Measurements from ENCODE around the gene TWF2.

TWF2 gene

DNA sequence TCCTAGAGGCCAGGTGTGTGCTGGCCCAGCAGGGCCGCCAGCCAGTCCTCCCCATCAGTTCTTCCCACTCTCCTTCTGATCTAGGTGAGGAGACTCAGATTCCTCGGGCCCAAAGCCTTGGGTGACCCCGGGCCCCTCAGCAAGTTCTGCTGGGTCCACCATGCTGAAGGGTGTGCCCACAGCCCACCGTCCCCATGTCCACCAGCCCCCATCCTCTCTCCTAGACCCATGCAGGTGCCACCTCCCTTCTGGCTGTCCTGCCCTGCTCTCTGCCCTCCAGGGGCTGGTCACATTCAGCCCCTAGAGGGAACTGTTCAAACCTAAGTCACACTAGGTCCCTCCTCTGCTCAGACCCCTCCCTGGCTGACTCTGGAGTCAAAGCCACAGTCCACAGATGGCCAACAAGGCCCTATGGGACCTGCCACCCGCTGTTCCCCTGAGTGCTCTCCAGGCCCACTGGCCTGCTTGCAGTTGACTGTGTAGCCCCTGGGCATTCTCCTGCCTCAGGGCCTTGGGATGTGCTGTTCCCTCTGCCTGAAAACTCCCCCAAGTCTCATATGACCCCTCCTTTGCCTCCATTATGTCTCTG is 12.6 kb downstream of the TWF2 start:
- in situ Hi-C loops (cut with MboI; ENCODE audit: low sequenced_read_pairs) = loop anchor here (25.0 kb wide), 1 partner anchor 111 kb away; no protein-coding TSS in a partner anchor

DNA sequence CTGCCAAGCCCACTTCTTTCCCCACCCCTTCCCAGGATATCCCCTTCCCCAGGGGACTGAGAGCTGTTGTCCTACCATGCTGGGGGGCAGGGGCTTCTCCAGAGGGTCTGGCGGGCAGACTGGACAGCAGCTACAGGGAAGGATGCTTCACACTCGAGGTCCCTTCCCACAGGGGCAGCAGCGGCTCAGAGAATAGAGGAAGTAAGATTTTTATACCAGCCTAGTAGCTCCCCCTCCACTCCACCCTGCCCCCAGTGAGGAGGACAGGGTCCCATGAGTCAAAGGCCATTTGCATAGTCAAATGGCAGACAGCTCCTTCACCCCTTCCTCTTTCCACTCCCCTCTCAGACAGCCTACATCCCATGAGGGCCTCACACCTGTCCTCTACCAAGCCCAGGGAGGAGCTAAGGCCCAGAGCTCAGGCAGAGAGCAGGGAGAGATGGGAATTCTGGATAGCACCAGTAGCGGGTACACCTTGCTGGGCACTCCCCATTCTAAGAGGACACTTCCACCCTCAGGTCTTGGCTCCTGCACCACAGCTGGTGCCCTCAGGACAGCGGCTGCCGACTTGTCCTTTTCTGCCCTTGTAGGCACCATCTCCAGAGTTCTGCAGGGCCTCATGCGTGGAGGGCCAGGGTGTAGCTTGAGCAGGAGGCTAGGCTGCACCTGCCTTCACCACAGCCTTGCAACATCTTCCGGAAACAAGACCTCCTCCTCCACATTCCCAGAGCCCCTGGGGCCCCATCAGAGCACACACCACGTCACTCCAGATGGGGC is 13.3 kb downstream of the TWF2 start, which contains the start of gene TLR9:
Gene TLR9, minus strand, starts transcription at position 194 of the 777 bp plus-strand sequence. Its CDS starts 116 bp downstream, at position 78.
- in situ Hi-C loops (cut with MboI; ENCODE audit: low sequenced_read_pairs) = loop anchor here (25.0 kb wide), 1 partner anchor 112 kb away; no protein-coding TSS in a partner anchor

DNA sequence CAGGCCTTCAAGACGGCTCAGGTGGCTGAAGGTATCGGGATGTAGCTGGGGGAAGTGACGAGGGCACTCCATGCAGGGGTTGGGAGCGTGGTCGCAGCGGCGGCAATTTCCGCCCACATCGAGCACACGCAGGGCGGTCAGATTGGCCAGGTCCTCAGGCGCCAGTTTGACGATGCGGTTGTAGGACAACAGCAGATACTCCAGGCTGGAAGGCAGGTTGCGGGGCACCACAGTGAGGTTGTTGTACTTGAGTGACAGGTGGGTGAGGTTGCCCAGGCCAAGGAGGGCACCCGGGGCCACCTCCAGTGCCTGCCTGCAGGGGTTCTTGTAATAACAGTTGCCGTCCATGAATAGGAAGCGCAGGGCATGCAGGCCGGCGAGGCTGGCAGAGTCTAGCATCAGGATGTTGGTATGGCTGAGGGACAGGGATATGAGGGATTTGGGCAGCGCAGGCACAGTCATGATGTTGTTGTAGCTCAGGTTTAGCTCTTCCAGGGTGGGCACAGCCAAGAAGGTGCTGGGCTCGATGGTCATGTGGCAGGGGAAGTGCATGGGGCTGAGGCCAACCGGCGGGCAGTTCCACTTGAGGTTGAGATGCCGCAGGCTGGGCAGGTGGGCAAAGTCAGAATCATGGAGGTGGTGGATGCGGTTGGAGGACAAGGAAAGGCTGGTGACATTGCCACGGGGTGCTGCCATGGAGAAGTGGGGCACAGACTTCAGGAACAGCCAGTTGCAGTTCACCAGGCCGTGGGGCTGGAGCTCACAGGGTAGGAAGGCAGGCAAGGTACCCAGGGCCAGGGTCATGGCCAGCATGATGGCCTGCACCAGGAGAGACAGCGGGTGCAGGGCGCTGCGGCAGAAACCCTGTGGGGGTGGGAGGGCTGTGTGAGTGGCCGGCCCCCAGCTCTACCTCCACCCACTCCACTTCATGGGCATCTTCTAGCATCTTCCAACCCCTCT is 15.2 kb downstream of the TWF2 start:
- in situ Hi-C loops (cut with MboI; ENCODE audit: low sequenced_read_pairs) = no loop called here

DNA sequence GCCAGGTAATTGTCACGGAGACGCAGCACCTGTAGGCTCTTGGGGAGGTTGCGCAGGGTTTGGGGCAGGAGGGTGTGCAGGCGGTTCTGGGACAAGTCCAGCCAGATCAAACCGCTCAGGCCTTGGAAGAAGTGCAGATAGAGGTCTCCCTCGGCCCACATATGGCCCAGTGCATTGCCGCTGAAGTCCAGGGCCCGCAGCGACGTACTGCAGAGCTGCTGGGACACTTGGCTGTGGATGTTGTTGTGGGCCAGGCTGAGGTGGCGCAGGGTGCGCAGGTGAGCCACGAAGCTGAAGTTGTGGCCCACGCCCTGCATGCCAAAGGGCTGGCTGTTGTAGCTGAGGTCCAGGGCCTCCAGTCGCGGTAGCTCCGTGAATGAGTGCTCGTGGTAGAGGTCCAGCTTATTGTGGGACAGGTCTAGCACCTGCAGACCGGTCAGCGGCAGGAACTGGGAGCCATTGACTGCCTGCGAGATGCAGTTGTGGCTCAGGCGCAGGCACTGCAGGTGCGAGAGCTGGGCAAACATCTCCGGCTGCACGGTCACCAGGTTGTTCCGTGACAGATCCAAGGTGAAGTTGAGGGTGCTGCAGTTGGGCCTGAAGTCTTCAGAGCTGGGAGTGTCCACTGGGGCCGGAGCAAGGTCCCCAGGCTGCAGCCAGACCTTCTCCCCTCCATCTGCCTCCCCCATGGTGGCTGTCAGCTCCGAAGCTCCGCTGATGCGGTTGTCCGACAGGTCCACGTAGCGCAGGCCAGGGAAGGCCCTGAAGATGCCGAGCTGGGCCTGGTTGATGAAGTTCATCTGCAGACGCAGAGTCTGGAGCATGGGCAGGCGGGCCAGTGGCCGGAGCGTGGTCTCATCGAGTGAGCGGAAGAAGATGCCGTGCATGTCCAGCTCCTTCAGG is 16.4 kb downstream of the TWF2 start:
- in situ Hi-C loops (cut with MboI; ENCODE audit: low sequenced_read_pairs) = no loop called here

DNA sequence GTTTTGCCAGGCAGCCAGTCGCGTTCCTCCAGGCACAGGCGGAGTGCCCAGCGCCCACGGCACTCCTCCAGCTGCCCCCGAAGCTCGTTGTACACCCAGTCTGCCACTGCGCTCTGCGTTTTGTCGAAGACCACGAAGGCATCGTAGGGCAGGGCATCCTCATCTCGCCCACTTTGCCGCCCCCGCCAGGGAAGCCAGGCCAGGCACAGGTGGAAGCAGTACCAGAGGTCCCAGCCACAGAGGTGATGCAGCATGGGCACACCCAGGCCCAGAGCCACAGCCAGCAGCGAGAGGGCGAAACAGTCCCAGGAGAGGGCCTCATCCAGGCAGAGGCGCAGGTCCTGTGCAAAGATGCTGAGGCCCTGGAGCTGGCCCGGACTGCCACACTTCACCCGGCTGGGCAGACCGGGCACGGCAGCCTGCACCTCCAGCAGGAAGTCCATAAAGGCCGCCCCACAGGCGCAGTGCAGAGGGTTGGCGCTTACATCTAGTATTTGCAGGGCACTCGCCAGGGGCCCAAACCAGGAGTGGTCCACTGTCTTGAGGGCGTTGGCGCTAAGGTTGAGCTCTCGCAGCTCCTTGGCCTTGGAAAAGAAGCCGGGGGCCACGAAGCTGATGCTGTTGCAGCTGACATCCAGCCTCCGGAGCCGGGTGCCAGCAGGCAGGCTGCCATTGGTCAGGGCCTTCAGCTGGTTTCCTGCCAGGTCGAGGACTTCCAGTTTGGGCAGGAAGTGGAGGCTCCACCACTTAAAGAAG is 17.2 kb downstream of the TWF2 start:
- in situ Hi-C loops (cut with MboI; ENCODE audit: low sequenced_read_pairs) = no loop called here

DNA sequence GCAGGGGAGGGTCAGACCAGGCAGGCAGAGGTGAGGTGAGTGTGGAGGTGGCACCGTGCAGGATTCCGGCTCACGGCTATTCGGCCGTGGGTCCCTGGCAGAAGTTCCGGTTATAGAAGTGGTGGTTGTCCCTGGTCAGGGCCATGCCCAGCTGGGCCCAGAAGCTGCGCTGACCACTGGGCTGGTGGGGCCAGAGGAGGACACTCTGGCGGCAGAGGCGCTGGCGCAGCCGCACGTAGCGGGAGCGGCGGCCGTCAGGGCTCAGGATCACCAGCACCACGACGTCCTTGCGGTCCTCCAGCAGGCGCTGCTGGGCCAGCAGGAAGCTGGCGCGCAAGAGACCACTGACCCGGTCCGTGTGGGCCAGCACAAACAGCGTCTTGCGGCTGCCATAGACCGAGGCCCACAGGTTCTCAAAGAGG is 17.8 kb downstream of the TWF2 start:
- in situ Hi-C loops (cut with MboI; ENCODE audit: low sequenced_read_pairs) = no loop called here

DNA sequence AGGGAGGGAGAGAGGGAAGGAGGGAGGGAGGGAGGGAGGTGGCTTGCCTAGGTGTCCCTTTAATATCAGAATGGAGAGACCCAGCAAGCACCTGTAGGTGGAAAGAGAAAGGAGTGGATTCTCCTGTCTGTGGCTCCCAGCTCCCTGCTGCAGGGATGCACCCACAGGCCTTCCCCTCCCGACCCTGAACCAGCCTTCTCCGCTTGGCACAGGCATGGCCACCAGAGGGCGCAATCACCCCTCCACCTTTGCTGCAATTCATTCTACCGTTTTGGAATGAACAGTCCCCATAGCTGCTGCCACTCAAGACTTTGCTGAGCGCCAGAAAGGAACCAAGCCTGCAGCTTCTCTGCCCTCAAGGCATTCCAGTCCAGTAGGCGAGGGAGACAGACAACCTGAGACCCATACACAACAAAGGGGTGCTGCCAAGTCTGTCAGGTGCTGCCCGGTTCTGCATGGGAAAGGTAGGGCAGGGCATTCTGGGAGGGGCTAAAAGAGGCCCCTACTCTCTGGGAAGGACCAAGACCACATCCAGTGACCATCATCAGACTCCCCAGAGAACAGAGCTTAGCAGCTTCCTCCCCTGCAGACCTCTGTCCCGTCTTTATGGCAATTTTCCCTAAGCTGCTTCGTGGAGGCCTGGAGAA is 18.5 kb downstream of the TWF2 start:
- in situ Hi-C loops (cut with MboI; ENCODE audit: low sequenced_read_pairs) = no loop called here

DNA sequence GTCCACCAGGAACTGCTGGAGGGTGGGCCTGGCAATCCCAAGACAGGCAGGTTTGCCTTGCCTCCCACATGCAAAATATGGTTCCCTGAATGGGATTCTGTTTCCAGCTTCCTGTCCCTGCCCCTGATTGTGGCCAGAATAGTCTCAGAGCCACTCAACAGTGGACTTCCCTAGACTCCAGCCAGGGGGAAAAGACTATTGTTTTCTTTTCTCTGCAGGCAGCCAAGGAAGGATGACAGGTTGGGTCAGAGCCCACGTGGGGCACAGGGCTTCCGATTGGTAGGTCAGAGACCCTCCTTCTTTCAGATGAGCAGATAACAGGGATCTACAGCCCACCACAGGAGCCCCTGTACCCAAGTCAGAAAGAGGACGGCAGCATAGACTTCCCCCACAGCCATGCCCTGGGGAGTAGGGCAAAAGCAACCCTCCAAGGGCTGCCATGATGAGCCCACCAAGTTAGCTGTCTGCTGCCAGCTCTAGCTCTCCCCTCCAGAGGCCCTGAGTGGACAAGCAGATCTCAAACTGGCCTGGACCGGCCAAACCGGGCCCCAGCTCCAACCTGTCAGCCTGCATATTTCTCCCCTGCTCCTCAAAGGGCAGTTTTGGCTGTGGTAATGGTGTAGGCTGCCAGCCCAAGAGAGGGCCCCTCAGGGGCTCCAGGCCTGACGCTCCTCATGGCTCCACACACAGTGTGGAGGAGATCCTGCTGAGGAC is 19.9 kb downstream of the TWF2 start:
- in situ Hi-C loops (cut with MboI; ENCODE audit: low sequenced_read_pairs) = no loop called here

DNA sequence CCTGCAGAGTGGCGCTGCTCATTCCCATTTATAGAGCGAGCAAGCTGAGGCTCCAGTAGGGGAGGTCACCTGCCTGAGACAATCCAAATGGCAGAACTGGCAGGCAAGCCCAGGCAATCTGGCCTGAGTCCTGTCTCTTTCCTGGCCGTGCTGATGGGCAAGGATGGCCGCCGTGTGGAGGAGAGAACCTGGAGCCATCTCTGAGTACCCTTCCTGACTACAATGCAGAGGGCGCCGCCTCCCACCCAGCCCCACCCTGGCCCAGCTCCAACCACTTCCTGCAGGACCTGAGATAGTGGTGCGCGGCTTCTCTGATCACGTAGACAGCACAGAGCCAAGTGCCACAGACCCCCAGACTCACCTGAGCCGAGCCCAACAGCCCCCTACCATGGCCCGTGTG is 20.5 kb downstream of the TWF2 start:
- in situ Hi-C loops (cut with MboI; ENCODE audit: low sequenced_read_pairs) = no loop called here

DNA sequence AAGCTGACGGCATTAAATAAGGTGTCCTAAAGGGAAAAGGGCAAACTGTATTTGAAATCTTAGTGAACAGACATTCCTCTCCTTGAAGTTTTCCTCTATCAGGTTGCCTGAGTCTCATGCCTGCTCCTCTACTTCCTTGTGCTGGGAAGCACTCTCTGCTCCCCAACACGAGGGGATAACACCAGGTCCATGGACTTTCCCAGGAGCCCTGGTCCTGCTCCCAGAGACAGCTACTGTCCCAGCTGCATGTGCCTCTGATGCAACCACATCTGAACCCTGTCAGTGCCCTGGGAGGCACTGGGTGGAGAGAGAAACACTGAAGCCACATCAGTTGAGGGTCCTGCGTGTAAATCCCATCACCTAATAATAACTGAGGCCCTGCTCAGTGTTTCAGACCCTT is 20.9 kb downstream of the TWF2 start:
- in situ Hi-C loops (cut with MboI; ENCODE audit: low sequenced_read_pairs) = no loop called here

DNA sequence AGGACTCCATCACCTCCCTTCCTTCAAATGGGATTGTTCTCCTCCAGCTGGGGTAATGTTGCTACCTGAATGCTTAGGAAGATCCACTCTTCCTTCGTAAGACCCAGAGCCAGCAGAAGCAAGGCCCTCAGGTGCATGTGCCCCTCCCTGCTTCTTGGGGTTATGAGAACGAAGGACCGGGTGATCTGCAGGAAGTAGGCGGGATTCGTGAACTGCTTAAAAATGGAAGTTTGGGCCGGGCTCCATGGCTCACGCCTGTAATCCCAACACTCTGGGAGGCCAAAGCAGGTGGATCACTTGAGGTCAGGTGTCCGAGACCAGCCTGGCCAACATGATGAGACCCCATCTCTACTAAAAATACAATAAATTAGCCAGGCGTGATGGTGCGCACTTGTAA is 21.6 kb downstream of the TWF2 start:
- in situ Hi-C loops (cut with MboI; ENCODE audit: low sequenced_read_pairs) = no loop called here

DNA sequence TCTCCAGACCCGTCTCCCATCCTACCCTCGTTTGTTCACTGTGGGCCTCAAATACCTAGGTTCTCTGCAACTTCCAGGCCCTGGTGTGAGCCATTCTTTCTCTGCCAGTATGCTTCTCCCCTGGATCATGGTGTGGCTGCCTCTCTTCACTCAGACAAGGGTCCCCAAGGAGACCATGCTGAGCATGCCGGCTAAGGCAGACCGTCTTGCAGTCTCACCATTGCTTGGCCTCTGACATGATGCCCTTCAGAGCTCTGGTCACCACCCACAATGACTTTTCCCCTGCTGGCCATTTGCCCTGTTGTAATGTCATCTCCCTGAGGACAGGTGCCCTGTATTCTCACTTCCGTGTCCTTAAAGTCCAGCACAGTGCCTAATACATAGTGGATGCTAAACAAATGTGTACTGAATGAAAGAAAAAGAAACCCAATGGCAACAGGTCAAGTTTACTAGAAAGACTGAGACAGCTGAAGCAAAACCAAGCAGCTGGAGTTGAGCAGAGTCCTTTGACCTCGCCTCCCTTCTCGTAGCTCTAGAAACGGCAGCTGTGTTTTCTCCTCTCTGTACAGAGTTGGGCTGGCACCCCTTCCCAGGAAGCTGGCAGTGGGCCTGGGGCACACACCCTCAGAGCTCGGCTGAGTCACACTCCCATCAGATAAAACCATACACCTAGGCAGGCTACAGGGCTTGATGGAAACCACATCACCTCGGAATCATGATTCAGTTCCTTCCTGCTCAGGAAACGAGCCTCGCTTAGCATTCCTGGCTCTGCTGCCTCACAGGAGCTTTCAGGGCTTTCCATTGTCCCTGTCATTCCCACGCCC is 22.2 kb downstream of the TWF2 start:
- in situ Hi-C loops (cut with MboI; ENCODE audit: low sequenced_read_pairs) = no loop called here

DNA sequence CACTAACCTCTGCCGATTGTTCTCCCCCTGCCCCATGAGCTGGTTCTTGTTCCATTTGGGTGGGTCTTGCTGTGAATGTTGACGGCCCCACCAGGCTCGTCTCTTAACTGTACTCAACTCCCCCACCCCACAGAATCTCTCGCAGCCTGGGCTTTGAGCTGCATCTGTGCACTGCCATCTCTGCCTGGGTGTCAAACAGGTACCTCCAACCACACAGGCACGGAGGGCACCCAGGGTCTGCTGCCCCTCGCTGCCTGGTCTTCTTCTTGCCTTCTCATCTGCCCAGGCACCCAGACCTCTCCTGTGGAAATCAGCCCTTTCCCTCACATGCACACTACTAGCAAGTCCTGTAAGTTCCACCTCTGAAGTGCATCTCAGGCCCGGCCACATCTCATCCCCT is 23.6 kb downstream of the TWF2 start:
- in situ Hi-C loops (cut with MboI; ENCODE audit: low sequenced_read_pairs) = no loop called here

DNA sequence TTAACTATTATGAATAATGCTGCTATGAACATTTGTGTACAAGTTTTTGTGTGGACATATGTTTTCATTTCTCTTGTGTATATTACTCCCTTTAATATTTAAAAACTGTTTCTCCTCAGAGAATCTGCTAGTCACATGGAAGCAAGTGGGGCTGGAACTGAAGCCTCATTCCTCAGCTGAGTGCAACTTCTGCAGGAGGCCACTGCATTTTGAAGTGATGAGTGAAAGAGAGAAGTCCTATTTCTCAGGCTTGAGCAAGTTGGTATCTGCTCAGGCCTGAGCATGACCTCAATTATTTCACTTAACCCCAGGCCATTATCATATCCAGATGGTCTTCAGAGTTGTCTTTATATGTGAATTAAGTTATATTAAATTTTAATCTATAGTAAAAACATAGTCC is 25.1 kb downstream of the TWF2 start:
- in situ Hi-C loops (cut with MboI; ENCODE audit: low sequenced_read_pairs) = no loop called here

DNA sequence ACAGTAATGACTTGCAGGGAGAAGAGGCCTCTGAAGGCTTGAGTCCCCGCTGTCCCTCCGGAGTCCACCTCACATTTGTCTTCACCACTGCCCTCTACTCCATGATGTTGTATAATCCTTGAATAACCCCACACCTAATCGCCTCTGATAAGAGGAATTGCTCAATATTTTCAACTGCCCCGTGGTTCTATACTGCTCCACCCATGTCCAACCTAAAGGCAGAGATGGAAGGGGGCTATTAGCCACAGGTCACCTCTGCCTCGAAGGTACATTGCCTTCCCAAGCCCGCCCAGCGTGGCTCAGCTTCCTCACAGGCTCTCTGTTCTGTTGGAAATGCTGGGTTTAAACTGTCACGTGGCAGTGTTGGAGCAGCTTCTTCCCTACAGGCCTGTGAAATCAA is 26.0 kb downstream of the TWF2 start:
- in situ Hi-C loops (cut with MboI; ENCODE audit: low sequenced_read_pairs) = no loop called here

DNA sequence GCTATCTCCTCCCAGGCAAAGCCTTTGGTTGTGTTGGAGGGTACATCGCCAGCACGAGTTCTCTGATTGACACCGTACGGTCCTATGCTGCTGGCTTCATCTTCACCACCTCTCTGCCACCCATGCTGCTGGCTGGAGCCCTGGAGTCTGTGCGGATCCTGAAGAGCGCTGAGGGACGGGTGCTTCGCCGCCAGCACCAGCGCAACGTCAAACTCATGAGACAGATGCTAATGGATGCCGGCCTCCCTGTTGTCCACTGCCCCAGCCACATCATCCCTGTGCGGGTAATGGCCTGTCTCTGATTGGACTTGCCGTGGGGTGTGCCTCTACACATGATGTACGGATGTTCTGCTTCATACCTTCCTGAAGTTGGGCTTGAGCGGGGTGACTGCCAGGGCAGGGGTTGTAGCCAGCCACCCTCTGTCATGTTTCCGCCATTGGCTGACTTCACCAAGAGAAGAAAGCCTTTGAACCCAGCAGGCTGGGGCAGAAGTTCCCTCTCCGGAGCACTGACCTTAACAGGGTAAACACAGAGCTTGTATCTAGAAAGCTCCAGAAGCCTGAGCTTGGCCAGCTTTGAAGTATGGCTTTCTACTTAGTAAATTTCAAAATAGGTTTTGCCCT is 27.6 kb downstream of the TWF2 start:
- in situ Hi-C loops (cut with MboI; ENCODE audit: low sequenced_read_pairs) = no loop called here

DNA sequence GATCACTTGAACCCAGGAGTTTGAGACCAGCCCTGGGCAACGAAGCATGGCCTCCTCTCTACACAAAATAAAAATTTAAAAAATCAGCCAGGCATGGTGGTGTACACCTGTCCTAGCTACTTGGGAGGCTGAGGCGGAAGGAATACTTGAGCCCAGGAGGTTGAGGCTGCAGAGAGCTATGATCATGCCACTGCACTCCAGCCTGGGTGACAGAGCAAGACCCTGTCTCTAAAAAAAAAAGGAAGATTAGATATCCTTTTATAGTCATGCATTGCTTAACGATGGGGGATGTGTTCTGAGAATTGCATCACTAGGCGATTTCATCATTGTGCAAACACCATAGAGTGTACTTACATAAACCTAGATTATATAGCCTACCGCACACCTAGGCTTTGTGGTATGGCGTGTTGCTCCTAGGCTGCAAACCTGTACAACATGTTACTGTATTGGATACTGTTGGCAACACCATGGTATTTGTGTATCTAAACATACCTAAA is 28.4 kb downstream of the TWF2 start:
- in situ Hi-C loops (cut with MboI; ENCODE audit: low sequenced_read_pairs) = no loop called here
